ENCODE measurements around the gene ID4. TPM values are rescaled to one million over a fixed set of nuclear protein-coding genes. Genes with fewer than 3 reads are reported as not detected.

The ID4 gene
- 56.0 TPM for total RNA-seq

GRCh38 chr6:19836799-19837510, at the start of gene ID4:
ID4 (plus strand) TSS chr6:19837370; CDS start chr6:19837755, 385 bp downstream.

